A549 treated with Hydrocortisone at 1 μM for 4 hours (cell line): ENCODE measurements around the gene ZNF814. TPM values are rescaled to one million over a fixed set of nuclear protein-coding genes. Genes with fewer than 3 reads are reported as not detected.

Experiments used
- total RNA-seq: library from RNA; stranded (reverse); fragments of 200-300 nt; extraction: Qiagen RNA extraction; gene quantifications from 5 replicates; pipeline ENCODE4 v1.2.3, GENCODE V29; 2022

ZNF814 gene
- 1.5 to 2.6 TPM (median 2.0 TPM) in 5 replicates for total RNA-seq

GRCh38 chr19:57888560-57889231 is at the start of gene ZNF814:
TSS of gene ZNF814 (minus strand) at chr19:57889037. CDS start at chr19:57888802, 235 bp downstream.

GRCh38 chr19:57934820-57935665 is 46.2 kb upstream of the ZNF814 start, which contains the start of gene ZNF418:
TSS of gene ZNF418 (minus strand) at chr19:57935402. CDS start at chr19:57933822, 1,580 bp downstream.

GRCh38 chr19:57916168-57916995 is 27.5 kb upstream of the ZNF814 start, which contains the start of gene ZNF417:
TSS of gene ZNF417 (minus strand) at chr19:57916592. CDS start at chr19:57916411, 181 bp downstream.

GRCh38 chr19:57849666-57850473 is 39.0 kb downstream of the ZNF814 start, which contains the start of gene ZNF587:
TSS of gene ZNF587 (plus strand) at chr19:57849859. CDS start at chr19:57850039, 180 bp downstream.

GRCh38 chr19:57830071-57830602 is 58.7 kb downstream of the ZNF814 start, which contains the start of gene ZNF587B:
TSS of gene ZNF587B (plus strand) at chr19:57830299. CDS start at chr19:57830529, 230 bp downstream.

GRCh38 chr19:57814505-57815246 is 74.2 kb downstream of the ZNF814 start, which contains the start of gene ZNF552:
TSS of gene ZNF552 (minus strand) at chr19:57814913. CDS start at chr19:57814743, 170 bp downstream.

Other genes with a start within 250 kb of the ZNF814 start
- not detected in 5 replicates for gene ZSCAN4, start 220.1 kb downstream of the ZNF814 start, total RNA-seq
- gene ZNF551, start 207.1 kb downstream of the ZNF814 start, total RNA-seq = 4.3 to 6.1 TPM (median 5.5 TPM) in 5 replicates
- gene ZNF154, start 179.8 kb downstream of the ZNF814 start, total RNA-seq = not detected in 5 replicates
- gene ZNF671, start 161.4 kb downstream of the ZNF814 start, total RNA-seq = 0.84 to 1.2 TPM (median 0.98 TPM) in 5 replicates
- gene ZNF776, start 142.2 kb downstream of the ZNF814 start, total RNA-seq = 4.3 to 6.3 TPM (median 5.8 TPM) in 5 replicates
- gene ZNF586, start 119.4 kb downstream of the ZNF814 start, total RNA-seq = 5.8 to 8.1 TPM (median 6.8 TPM) in 5 replicates
- 4.2 to 6.7 TPM (median 5.7 TPM) in 5 replicates for gene ZNF552, start 74.1 kb downstream of the ZNF814 start, total RNA-seq
- gene ZNF587B, start 58.7 kb downstream of the ZNF814 start, total RNA-seq = 6.6 to 10.8 TPM (median 6.9 TPM) in 5 replicates
- 5.2 to 8.3 TPM (median 6.1 TPM) in 5 replicates for gene ZNF587, start 39.2 kb downstream of the ZNF814 start, total RNA-seq
- gene ZNF417, start 27.6 kb upstream of the ZNF814 start, total RNA-seq = 2.5 to 5.8 TPM (median 3.5 TPM) in 5 replicates
- 1.0 to 1.6 TPM (median 1.4 TPM) in 5 replicates for gene ZNF418, start 46.4 kb upstream of the ZNF814 start, total RNA-seq
- 0.66 to 1.3 TPM (median 1.1 TPM) in 5 replicates for gene ZNF256, start 58.7 kb upstream of the ZNF814 start, total RNA-seq
- gene C19orf18, start 85.5 kb upstream of the ZNF814 start, total RNA-seq = 0.15 to 0.21 TPM in 2 of 5 replicates, not detected in the others
- gene ZNF606, start 113.8 kb upstream of the ZNF814 start, total RNA-seq = 1.9 to 3.0 TPM (median 2.4 TPM) in 5 replicates
- not detected in 5 replicates for gene ZSCAN1, start 145.0 kb upstream of the ZNF814 start, total RNA-seq
- gene ZNF135, start 170.2 kb upstream of the ZNF814 start, total RNA-seq = not detected in 5 replicates
- gene ZSCAN18, start 209.2 kb upstream of the ZNF814 start, total RNA-seq = 1.9 to 3.0 TPM (median 2.7 TPM) in 5 replicates